A549 treated with CORT108297 at 1 μM for 4 hours (cell line): ENCODE data around the gene FLT4. TPM values are rescaled to one million over a fixed set of nuclear protein-coding genes. Genes with fewer than 3 reads are reported as not detected.

ENCODE experiments used
- total RNA-seq: library from RNA; stranded (reverse); fragments of 200-300 nt; extraction: Qiagen RNA extraction; gene quantifications from 5 replicates; pipeline ENCODE4 v1.2.3, GENCODE V29; 2022

The FLT4 gene
- 3.1 to 4.5 TPM (median 4.2 TPM) in 5 replicates for total RNA-seq

GRCh38 chr5:180649297-180650039 lies at the start of gene FLT4:
TSS of gene FLT4 (minus strand) at chr5:180649600. CDS start at chr5:180649545, 55 bp downstream.

GRCh38 chr5:180591311-180591887 lies 58.0 kb downstream of the FLT4 start, which contains the start of gene SCGB3A1:
TSS of gene SCGB3A1 (minus strand) at chr5:180591499. CDS start at chr5:180591462, 37 bp downstream.

Other genes with a start within 250 kb of the FLT4 start
- 17.9 to 21.7 TPM (median 19.0 TPM) in 5 replicates for gene CNOT6, start 155.2 kb downstream of the FLT4 start, total RNA-seq
- gene SCGB3A1, start 58.1 kb downstream of the FLT4 start, total RNA-seq = not detected in 5 replicates
- gene OR2Y1, start 90.5 kb upstream of the FLT4 start, total RNA-seq = not detected in 5 replicates
- gene MGAT1, start 153.2 kb upstream of the FLT4 start, total RNA-seq = 66.0 to 89.5 TPM (median 87.1 TPM) in 5 replicates
- gene ZFP62, start 211.7 kb upstream of the FLT4 start, total RNA-seq = 8.9 to 11.0 TPM (median 9.7 TPM) in 5 replicates
- not detected in 5 replicates for gene BTNL8, start 249.6 kb upstream of the FLT4 start, total RNA-seq